ENCODE data around the gene ATP2A2. TPM values are rescaled to one million over a fixed set of nuclear protein-coding genes. Genes with fewer than 3 reads are reported as not detected.

ATP2A2 gene
- total and polyA plus RNA-seq, 2 donors from 2014 or later: 37.2 to 221 TPM

GRCh38 chr12:110330124-110330523 lies 49.1 kb downstream of the ATP2A2 start:
- FAIRE-seq: no peak
- no peak for DNase-seq
- Histone ChIP-seq H3K36me3 (ENCODE audit: control insufficient read depth in 2 of 3, insufficient read depth in 3 of 3, low read length in 3 of 3) (peaks cover 5 to 73% (median 42%) of the 10 kb centered on the region in 3 donors), H3K9ac (ENCODE audit: low read length in 3 of 3) (no peak overlapping the region), H3K9me3 (ENCODE audit: control insufficient read depth in 2 of 3, insufficient read depth in 1 of 3, low read length in 3 of 3) (no peaks in the 10 kb centered on the region), H3K4me3 (ENCODE audit: low read length in 3 of 3) (no peak overlapping the region), H3K27me3 (ENCODE audit: control insufficient read depth, insufficient read depth, low read length) (no peaks in the 10 kb centered on the region), H3K4me1 (ENCODE audit: control insufficient read depth in 2 of 3, insufficient read depth in 2 of 3, low read depth in 1 of 3, low read length in 3 of 3) (no peaks in the 10 kb centered on the region), H3K27ac (ENCODE audit: low read depth in 2 of 2, low read length in 2 of 2) (no peak overlapping the region)
- TF ChIP-seq CTCF (IDR thresholded peaks at IDR 0.05; ENCODE audit: borderline replicate concordance, extremely low read depth, insufficient read depth): no peak
- intact Hi-C loops (cut with DNase I): no loop called here

- Histone ChIP-seq H3K27me3 (ENCODE audit: control insufficient read depth, insufficient read depth, low read length) (no peaks in the 10 kb centered on the region), H3K4me3 (ENCODE audit: low read length in 3 of 3) (no peak overlapping the region), H3K4me1 (ENCODE audit: control insufficient read depth in 2 of 3, insufficient read depth in 2 of 3, low read depth in 1 of 3, low read length in 3 of 3) (no peaks in the 10 kb centered on the region), H3K36me3 (ENCODE audit: control insufficient read depth in 2 of 3, insufficient read depth in 3 of 3, low read length in 3 of 3) (peaks cover 7 to 76% (median 46%) of the 10 kb centered on the region in 3 donors), H3K27ac (ENCODE audit: low read depth in 2 of 2, low read length in 2 of 2) (no peak overlapping the region), H3K9ac (ENCODE audit: low read length in 3 of 3) (no peak overlapping the region), H3K9me3 (ENCODE audit: control insufficient read depth in 2 of 3, insufficient read depth in 1 of 3, low read length in 3 of 3) (no peaks in the 10 kb centered on the region)
- FAIRE-seq (no peak), DNase-seq (no peak)
- intact Hi-C loops (cut with DNase I): no loop called here
- TF ChIP-seq CTCF (IDR thresholded peaks at IDR 0.05; ENCODE audit: borderline replicate concordance, extremely low read depth, insufficient read depth): no peak
Observed at GRCh38 chr12:110330544-110330943, 49.5 kb downstream of the ATP2A2 start.

GRCh38 chr12:110333201-110333600 lies 52.2 kb downstream of the ATP2A2 start:
- FAIRE-seq (no peak), DNase-seq (no peak)
- TF ChIP-seq CTCF (IDR thresholded peaks at IDR 0.05; ENCODE audit: borderline replicate concordance, extremely low read depth, insufficient read depth): no peak
- intact Hi-C loops (cut with DNase I): no loop called here
- no peaks in the 10 kb centered on the region for H3K27me3 ChIP-seq (ENCODE audit: control insufficient read depth, insufficient read depth, low read length)
- H3K9ac ChIP-seq (ENCODE audit: low read length in 3 of 3): no peak overlapping the region
- no peaks in the 10 kb centered on the region for H3K9me3 ChIP-seq (ENCODE audit: control insufficient read depth in 2 of 3, insufficient read depth in 1 of 3, low read length in 3 of 3)
- peaks cover 9 to 80% (median 54%) of the 10 kb centered on the region in 3 donors for H3K36me3 ChIP-seq (ENCODE audit: control insufficient read depth in 2 of 3, insufficient read depth in 3 of 3, low read length in 3 of 3)
- no peak overlapping the region for H3K4me3 ChIP-seq (ENCODE audit: low read length in 3 of 3)
- H3K4me1 ChIP-seq (ENCODE audit: control insufficient read depth in 2 of 3, insufficient read depth in 2 of 3, low read depth in 1 of 3, low read length in 3 of 3): no peaks in the 10 kb centered on the region
- H3K27ac ChIP-seq (ENCODE audit: low read depth in 2 of 2, low read length in 2 of 2): no peak overlapping the region

GRCh38 chr12:110335481-110336045 lies 54.5 kb downstream of the ATP2A2 start:
- no peak for TF ChIP-seq CTCF (IDR thresholded peaks at IDR 0.05; ENCODE audit: borderline replicate concordance, extremely low read depth, insufficient read depth)
- intact Hi-C loops (cut with DNase I): no loop called here
- no peak overlapping the region for H3K27ac ChIP-seq (ENCODE audit: low read depth in 2 of 2, low read length in 2 of 2)
- H3K4me1 ChIP-seq (ENCODE audit: control insufficient read depth in 2 of 3, insufficient read depth in 2 of 3, low read depth in 1 of 3, low read length in 3 of 3): no peaks in the 10 kb centered on the region
- DNase-seq (no peak), FAIRE-seq (no peak)
- no peaks in the 10 kb centered on the region for H3K9me3 ChIP-seq (ENCODE audit: control insufficient read depth in 2 of 3, insufficient read depth in 1 of 3, low read length in 3 of 3)
- H3K9ac ChIP-seq (ENCODE audit: low read length in 3 of 3): no peak overlapping the region
- no peak overlapping the region for H3K4me3 ChIP-seq (ENCODE audit: low read length in 3 of 3)
- H3K27me3 ChIP-seq (ENCODE audit: control insufficient read depth, insufficient read depth, low read length): no peaks in the 10 kb centered on the region
- H3K36me3 ChIP-seq (ENCODE audit: control insufficient read depth in 2 of 3, insufficient read depth in 3 of 3, low read length in 3 of 3): peaks cover 9 to 84% (median 63%) of the 10 kb centered on the region in 3 donors
